ENCODE measurements around the gene FAM186B. TPM values are rescaled to one million over a fixed set of nuclear protein-coding genes. Genes with fewer than 3 reads are reported as not detected.

The FAM186B gene
- total RNA-seq, 1 experiment from 2014 or later: 0.46 TPM

GRCh38 chr12:49651855-49652254, 46.4 kb upstream of the FAM186B start:
- TF ChIP-seq CTCF (conservative IDR thresholded peaks at IDR 0.05): no peak
- no peaks in the 10 kb centered on the region for H4K20me1 ChIP-seq (ENCODE audit: control insufficient read depth, insufficient read depth, insufficient read length)
- no peaks in the 10 kb centered on the region for H3K27me3 Mint-ChIP-seq (ENCODE audit: low read depth)
- no peak overlapping the region for H3K14ac ChIP-seq (ENCODE audit: insufficient read depth, low read length)
- H3K36me3 Mint-ChIP-seq (ENCODE audit: insufficient read depth in 1 of 3, low read depth in 3 of 3): peaks cover 44 to 82% (median 60%) of the 10 kb centered on the region in 3 experiments
- H4K5ac ChIP-seq (ENCODE audit: insufficient read length, low read depth, low read length): no peak overlapping the region
- H3K4me3 Mint-ChIP-seq: no peak overlapping the region
- H3K27ac Mint-ChIP-seq: no peak overlapping the region; a peak in 1 of 7 replicates
- WGBS (ENCODE audit: extremely low coverage, insufficient read length, low lambda C conversion rate): no CpG with 5 or more reads among the region's 8 CpGs
- no peaks in the 10 kb centered on the region for H3K4me1 ChIP-seq (ENCODE audit: insufficient read depth, low read length)
- H3K9ac ChIP-seq (ENCODE audit: extremely low read depth, insufficient read length, low read length): no peak overlapping the region
- no peak for DNase-seq
- H3K23me2 ChIP-seq (ENCODE audit: insufficient read length, low read depth, low read length, poor library complexity, severe bottlenecking): no peaks in the 10 kb centered on the region
- no peak overlapping the region for H2AFZ ChIP-seq (ENCODE audit: low read length)
- no peaks in the 10 kb centered on the region for H3K79me1 ChIP-seq (ENCODE audit: insufficient read depth, low read depth, low read length, poor library complexity, severe bottlenecking)
- H3T11ph ChIP-seq (ENCODE audit: low read length): no peak overlapping the region
- H2AK5ac ChIP-seq (ENCODE audit: insufficient read length, low read length): no peak overlapping the region
- no peak overlapping the region for H2BK15ac ChIP-seq (ENCODE audit: low read depth, low read length)
- H2BK12ac ChIP-seq (ENCODE audit: insufficient read length, low read depth, low read length): no peak overlapping the region
- no peak overlapping the region for H3K4ac ChIP-seq (ENCODE audit: low read depth, low read length)
- no peak overlapping the region for H2BK5ac ChIP-seq (ENCODE audit: insufficient read length, low read length)
- H3K9me3 ChIP-seq (ENCODE audit: control insufficient read depth, low read depth, low read length): no peaks in the 10 kb centered on the region
- no peaks in the 10 kb centered on the region for H3K27me3 ChIP-seq (ENCODE audit: insufficient read depth, low read length)
- H3K56ac ChIP-seq (ENCODE audit: insufficient read length, low read depth, low read length): no peak overlapping the region
- no peak overlapping the region for H3K18ac ChIP-seq (ENCODE audit: insufficient read length, low read depth, low read length)
- H2BK20ac ChIP-seq (ENCODE audit: low read depth, low read length, poor library complexity, severe bottlenecking): no peak overlapping the region
- no peak overlapping the region for H4K8ac ChIP-seq (replicated peaks; ENCODE audit: insufficient read length, low read depth, low read length)
- no peak overlapping the region for H2BK120ac ChIP-seq (ENCODE audit: low read depth, low read length, poor library complexity, severe bottlenecking)
- H3K27ac ChIP-seq (ENCODE audit: insufficient read length, low read depth, low read length): no peak overlapping the region
- H3K4me1 Mint-ChIP-seq: peaks cover 9 to 18% of the 10 kb centered on the region in 2 experiments
- H3K23ac ChIP-seq (ENCODE audit: insufficient read length, low read depth, low read length): no peak overlapping the region
- no peak overlapping the region for H3K4me2 ChIP-seq (ENCODE audit: insufficient read depth, insufficient read length, low read length)
- H3K79me2 ChIP-seq (ENCODE audit: insufficient read depth, low read length): no peaks in the 10 kb centered on the region
- no peaks in the 10 kb centered on the region for H3K9me3 Mint-ChIP-seq
- no peak overlapping the region for H4K91ac ChIP-seq (ENCODE audit: insufficient read length, low read depth, low read length)
